CD14-positive monocyte (primary cell): ENCODE measurements around the gene LSS. TPM values are rescaled to one million over a fixed set of nuclear protein-coding genes. Genes with fewer than 3 reads are reported as not detected.
A peak's percentile ranks its signal among the peaks of the same experiment; 100 is the strongest.

Experiments used
- DNase-seq, 3 donors: peaks; one replicate each; pipeline ENCODE4 v3.0.0-alpha.2; 2011 to 2022
- H2AFZ ChIP-seq: 2 replicates; pipeline ENCODE4 v1.6.0; 2012; ENCODE audit warnings: mild to moderate bottlenecking, low read depth, low read length, inconsistent platforms; ENCODE audit not compliant: insufficient read depth, poor library complexity, severe bottlenecking
- H3K27ac ChIP-seq, 2 donors: 1 replicate in 1 of 2; 2 replicates in 1 of 2; pipeline ENCODE4 v1.5.1; 2012 to 2013; ENCODE audit warnings: low read length in 2 of 2, control low read depth in 1 of 2, inconsistent platforms in 1 of 2, low read depth in 1 of 2, mild to moderate bottlenecking in 1 of 2
- H3K27me3 ChIP-seq, 2 donors: one replicate each; pipeline versions ENCODE4 v1.6.0 to v1.6.1; 2011 to 2013; ENCODE audit warnings: low read length in 2 of 2; ENCODE audit not compliant: control insufficient read depth in 2 of 2, insufficient read depth in 2 of 2
- H3K36me3 ChIP-seq, 2 donors: replicated peaks in 1 of 2; 1 replicate in 1 of 2; 2 replicates in 1 of 2; pipeline versions ENCODE4 v1.5.1 to v1.6.1; 2012 to 2013; ENCODE audit warnings: low read length in 2 of 2, control low read depth in 1 of 2, inconsistent platforms in 1 of 2, mild to moderate bottlenecking in 1 of 2; ENCODE audit not compliant: insufficient read depth in 2 of 2, control insufficient read depth in 1 of 2
- H3K4me1 ChIP-seq, 2 donors: 1 replicate in 1 of 2; 2 replicates in 1 of 2; pipeline versions ENCODE4 v1.5.1 to v1.6.1; 2012 to 2013; ENCODE audit warnings: low read length in 2 of 2, control low read depth in 1 of 2, inconsistent platforms in 1 of 2, mild to moderate bottlenecking in 1 of 2, moderate library complexity in 1 of 2; ENCODE audit not compliant: insufficient read depth in 2 of 2, control insufficient read depth in 1 of 2
- H3K4me2 ChIP-seq: replicated peaks from 2 replicates; pipeline ENCODE3; 2012; ENCODE audit warnings: low read length, moderate library complexity, mild to moderate bottlenecking; ENCODE audit not compliant: poor library complexity, severe bottlenecking; ENCODE audit errors: extremely low read depth
- H3K4me3 ChIP-seq, 3 experiments: fragments of 200-600 bp in 1 of 3; sonication (generic) in 1 of 3; replicated peaks in 1 of 3; 1 replicate in 2 of 3; 2 replicates in 1 of 3; pipeline ENCODE4 v1.5.1; 2011 to 2013; ENCODE audit warnings: low read length in 3 of 3, mild to moderate bottlenecking in 3 of 3, control low read depth in 2 of 3, low read depth in 2 of 3, inconsistent platforms in 1 of 3, moderate library complexity in 1 of 3
- H3K79me2 ChIP-seq: 2 replicates; pipeline ENCODE4 v1.6.0; 2012; ENCODE audit warnings: mild to moderate bottlenecking, control low read depth, inconsistent platforms, low read length, moderate library complexity; ENCODE audit not compliant: insufficient read depth
- H3K9ac ChIP-seq: 2 replicates; pipeline ENCODE4 v1.6.0; 2017; ENCODE audit warnings: low read length, mild to moderate bottlenecking; ENCODE audit not compliant: insufficient read depth, poor library complexity, severe bottlenecking
- H3K9me3 ChIP-seq, 2 donors: replicated peaks in 1 of 2; 1 replicate in 1 of 2; 2 replicates in 1 of 2; pipeline versions ENCODE4 v1.5.1 to v1.6.1; 2012 to 2013; ENCODE audit warnings: low read length in 2 of 2, control low read depth in 1 of 2; ENCODE audit not compliant: control insufficient read depth in 1 of 2, insufficient read depth in 1 of 2
- H4K20me1 ChIP-seq: 2 replicates; pipeline ENCODE4 v1.6.0; 2012; ENCODE audit warnings: mild to moderate bottlenecking, low read length, control low read depth, moderate library complexity; ENCODE audit not compliant: insufficient read depth
- H3K27ac Mint-ChIP-seq, 7 donors: one replicate each; pipeline ENCODE4 v1.8.0; 2020; ENCODE audit warnings: mild to moderate bottlenecking in 7 of 7, mixed read lengths in 7 of 7, moderate library complexity in 6 of 7, inconsistent platforms in 2 of 7
- H3K27me3 Mint-ChIP-seq, 3 donors: one replicate each; pipeline ENCODE4 v1.8.0; 2021 to 2022; ENCODE audit warnings: low read depth in 3 of 3, mild to moderate bottlenecking in 3 of 3, mixed read lengths in 3 of 3, moderate library complexity in 3 of 3, inconsistent platforms in 1 of 3
- H3K36me3 Mint-ChIP-seq, 2 donors: one replicate each; pipeline ENCODE4 v1.8.0; 2020; ENCODE audit warnings: mixed read lengths in 2 of 2, inconsistent platforms in 1 of 2, mild to moderate bottlenecking in 1 of 2
- H3K4me1 Mint-ChIP-seq: one replicate; pipeline ENCODE4 v1.8.0; 2020; ENCODE audit warnings: mild to moderate bottlenecking, mixed read lengths
- H3K4me3 Mint-ChIP-seq, 2 donors: one replicate each; pipeline ENCODE4 v1.8.0; 2020; ENCODE audit warnings: mild to moderate bottlenecking in 2 of 2, mixed read lengths in 2 of 2, moderate library complexity in 1 of 2
- H3K9me3 Mint-ChIP-seq, 7 donors: one replicate each; pipeline ENCODE4 v1.8.0; 2020 to 2022; ENCODE audit warnings: mixed read lengths in 7 of 7, mild to moderate bottlenecking in 6 of 7, moderate library complexity in 6 of 7, inconsistent platforms in 2 of 7
- CTCF ChIP-seq: fragments of 200-600 bp; IDR thresholded peaks from one replicate; pipeline ENCODE4 v1.8.0; 2022; ENCODE audit warnings: antibody characterized with exemption, mild to moderate bottlenecking
- WGBS: methylation state at CpG from one replicate; pipeline ENCODE4 v1.1.5; 2013; ENCODE audit warnings: missing lambda C conversion rate; ENCODE audit not compliant: insufficient coverage; 5-methylcytosine and 5-hydroxymethylcytosine counted together
- intact Hi-C, 2 donors: fragments of 100-400 bp; cut with micrococcal nuclease; formaldehyde crosslinking; loops; one replicate each; pipeline versions ENCODE4 v1.15.0 to v1.15.1; 2023
- polyA plus RNA-seq, 3 donors: library from polyadenylated mRNA; depleted of rRNA in 1 of 3; unstranded in 2 of 3; stranded (reverse) in 1 of 3; fragments of 300-500 nt in 2 of 3; fragments of >200 nt in 1 of 3; fragmentation: Illumina TruSeq in 2 of 3; gene quantifications; 1 replicate in 2 of 3; 2 replicates in 1 of 3; pipeline ENCODE4 v1.2.3, GENCODE V29; 2012 to 2021

Gene LSS
- polyA plus RNA-seq, 3 donors: 4.1 to 20.0 (median 4.9) TPM

GRCh38 chr21:46180079-46180722 is 48.4 kb downstream of the LSS start:
- 74% methylated on average over 19 of the region's 24 CpGs for WGBS
- intact Hi-C loops: loop anchor here in 1 of 2 donors (5.0 to 10.0 kb wide), 2 partner anchors 47 to 145 kb away; partner anchors contain the start of genes C21orf58, LSS and PCNT
- no peak overlapping the region for H3K4me2 ChIP-seq

GRCh38 chr21:46179708-46180078 is 48.9 kb downstream of the LSS start:
- DNase-seq: no peak
- Histone ChIP-seq H3K79me2 (no peaks in the 10 kb centered on the region), H4K20me1 (no peaks in the 10 kb centered on the region), H3K4me3 (no peak overlapping the region), H3K4me2 (no peak overlapping the region), H2AFZ (no peak overlapping the region), H3K9me3 (peaks cover 0 to 3% of the 10 kb centered on the region in 2 donors), H3K4me1 (peaks cover 4 to 5% of the 10 kb centered on the region in 2 donors), H3K36me3 (no peaks in the 10 kb centered on the region), H3K27me3 (no peaks in the 10 kb centered on the region), H3K27ac (no peak overlapping the region), H3K9ac (no peak overlapping the region)
- Mint-ChIP-seq H3K9me3 (peaks cover 7 to 20% (median 14%) of the 10 kb centered on the region in 7 donors), H3K36me3 (no peaks in the 10 kb centered on the region), H3K27me3 (peaks cover 1 to 6% (median 2%) of the 10 kb centered on the region in 3 donors), H3K4me1 (peaks cover 8% of the 10 kb centered on the region), H3K4me3 (no peak overlapping the region), H3K27ac (no peak overlapping the region)
- intact Hi-C loops: loop anchor here in 1 of 2 donors (5.0 to 10.0 kb wide), 2 partner anchors 48 to 145 kb away; partner anchors contain the start of genes C21orf58, LSS and PCNT
- no peak for TF ChIP-seq CTCF
- WGBS: 95% methylated on average over 15 of the region's 17 CpGs

More at GRCh38 chr21:46180079-46180722, 48.4 kb downstream of the LSS start:
- Histone ChIP-seq H3K27me3 (no peaks in the 10 kb centered on the region), H3K36me3 (no peaks in the 10 kb centered on the region), H3K4me3 (no peak overlapping the region), H3K9ac (no peak overlapping the region), H4K20me1 (no peaks in the 10 kb centered on the region), H3K79me2 (no peaks in the 10 kb centered on the region), H2AFZ (no peak overlapping the region), H3K9me3 (no peaks in the 10 kb centered on the region), H3K27ac (no peak overlapping the region), H3K4me1 (peaks cover 4 to 5% of the 10 kb centered on the region in 2 donors)
- Mint-ChIP-seq H3K27ac (peak overlapping the region in 1 of 7 donors; percentile 26), H3K36me3 (no peaks in the 10 kb centered on the region), H3K4me1 (peaks cover 8% of the 10 kb centered on the region), H3K27me3 (peaks cover 0 to 4% (median 2%) of the 10 kb centered on the region in 3 donors), H3K9me3 (peaks cover 2 to 19% (median 10%) of the 10 kb centered on the region in 7 donors), H3K4me3 (no peak overlapping the region)
- TF ChIP-seq CTCF: no peak
- DNase-seq: no peak
